HEK293 (cell line): ENCODE measurements around the gene UBA3.

Experiments used
- EGR2 ChIP-seq: fragments of 450-650 bp; formaldehyde crosslinking; IDR thresholded peaks from 2 replicates; pipeline ENCODE4 v1.5.1; 2016; ENCODE audit warnings: low read depth, missing biosample characterization, missing genetic modification characterization
- ZNF202 ChIP-seq: fragments of 450-650 bp; formaldehyde crosslinking; IDR thresholded peaks from 2 replicates; pipeline ENCODE4 v1.5.1; 2016; ENCODE audit warnings: missing biosample characterization, missing genetic modification characterization, borderline replicate concordance
- ZNF214 ChIP-seq: fragments of 450-650 bp; formaldehyde crosslinking; IDR thresholded peaks from 2 replicates; pipeline ENCODE4 v1.5.1; 2017; ENCODE audit warnings: missing biosample characterization, mild to moderate bottlenecking, missing genetic modification characterization, borderline replicate concordance
- ZNF274 ChIP-seq, 2 experiments: fragments of 200-500 bp in 1 of 2; fragments of 450-650 bp in 1 of 2; sonication (Bioruptor generic) in 1 of 2; formaldehyde crosslinking in 1 of 2; IDR thresholded peaks; 2 replicates each; pipeline versions ENCODE4 v1.5.1 to v1.6.1; 2014 to 2016; ENCODE audit warnings: borderline replicate concordance in 1 of 2, inconsistent platforms in 1 of 2, low read length in 1 of 2, missing biosample characterization in 1 of 2, missing genetic modification characterization in 1 of 2
- ZNF501 ChIP-seq: fragments of 450-650 bp; formaldehyde crosslinking; IDR thresholded peaks from 2 replicates; pipeline ENCODE4 v1.5.1; 2016; ENCODE audit warnings: missing biosample characterization, missing genetic modification characterization
- ZNF571 ChIP-seq: fragments of 450-650 bp; formaldehyde crosslinking; IDR thresholded peaks from 2 replicates; pipeline ENCODE4 v1.5.0; 2017; ENCODE audit warnings: missing biosample characterization, missing genetic modification characterization
- ZNF624 ChIP-seq: fragments of 450-650 bp; formaldehyde crosslinking; IDR thresholded peaks from 2 replicates; pipeline ENCODE4 v1.5.1; 2017; ENCODE audit warnings: missing biosample characterization, missing genetic modification characterization
- TF ChIP-seq, protein P1 (sequence below): fragments of 450-650 bp; formaldehyde crosslinking; IDR thresholded peaks from 2 replicates; pipeline ENCODE4 v1.5.1; 2016; ENCODE audit warnings: missing biosample characterization, missing genetic modification characterization
- TF ChIP-seq, protein P2 (sequence below): fragments of 450-650 bp; formaldehyde crosslinking; IDR thresholded peaks from 2 replicates; pipeline ENCODE4 v1.5.1; 2016; ENCODE audit warnings: missing biosample characterization, missing genetic modification characterization
- TF ChIP-seq, protein P3 (sequence below): fragments of 450-650 bp; IDR thresholded peaks from 2 replicates; pipeline ENCODE4 v1.5.1; 2018; ENCODE audit warnings: missing biosample characterization, missing genetic modification characterization
- TF ChIP-seq, protein P4 (sequence below): fragments of 450-650 bp; formaldehyde crosslinking; conservative IDR thresholded peaks from 2 replicates; pipeline ENCODE4 v1.5.1; 2016; ENCODE audit warnings: low read depth, missing biosample characterization, missing genetic modification characterization
- TF ChIP-seq, protein P5 (sequence below): fragments of 450-650 bp; formaldehyde crosslinking; IDR thresholded peaks from 2 replicates; pipeline ENCODE4 v1.5.1; 2016; ENCODE audit warnings: missing biosample characterization, missing genetic modification characterization, borderline replicate concordance
- TF ChIP-seq, protein P6 (sequence below): fragments of 450-650 bp; formaldehyde crosslinking; IDR thresholded peaks from 2 replicates; pipeline ENCODE4 v1.5.1; 2017; ENCODE audit warnings: missing biosample characterization, missing genetic modification characterization
- TF ChIP-seq, protein P7 (sequence below): fragments of 450-650 bp; formaldehyde crosslinking; IDR thresholded peaks from 2 replicates; pipeline ENCODE4 v1.5.1; 2017; ENCODE audit warnings: missing biosample characterization, missing genetic modification characterization

DNA sequence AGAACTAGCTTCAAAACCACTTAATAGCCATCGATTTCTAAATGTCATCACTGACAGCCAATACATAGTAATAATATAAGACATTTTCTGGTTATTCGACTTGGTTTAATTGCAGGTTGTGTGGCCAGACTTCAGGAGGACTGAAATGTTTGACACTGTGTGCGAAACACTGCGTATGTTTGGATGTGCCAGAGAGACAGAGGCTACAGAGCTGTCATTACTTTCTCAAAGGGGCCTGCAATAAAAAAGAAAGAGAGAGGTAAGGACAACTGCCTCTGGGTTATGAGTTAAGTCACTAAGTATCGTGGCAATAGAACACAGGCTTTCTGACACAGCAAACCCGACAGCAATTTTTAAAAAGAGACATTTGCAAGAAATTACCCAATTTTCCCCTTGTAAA lies 41.3 kb upstream of the UBA3 start:
- no peak for TF ChIP-seq ZNF571 (tag by site-specific recombination)
- TF ChIP-seq ZNF501 (tag by site-specific recombination), result no peak
- TF ChIP-seq ZNF214 (tag by site-specific recombination), result no peak
- TF ChIP-seq, protein P1, sequence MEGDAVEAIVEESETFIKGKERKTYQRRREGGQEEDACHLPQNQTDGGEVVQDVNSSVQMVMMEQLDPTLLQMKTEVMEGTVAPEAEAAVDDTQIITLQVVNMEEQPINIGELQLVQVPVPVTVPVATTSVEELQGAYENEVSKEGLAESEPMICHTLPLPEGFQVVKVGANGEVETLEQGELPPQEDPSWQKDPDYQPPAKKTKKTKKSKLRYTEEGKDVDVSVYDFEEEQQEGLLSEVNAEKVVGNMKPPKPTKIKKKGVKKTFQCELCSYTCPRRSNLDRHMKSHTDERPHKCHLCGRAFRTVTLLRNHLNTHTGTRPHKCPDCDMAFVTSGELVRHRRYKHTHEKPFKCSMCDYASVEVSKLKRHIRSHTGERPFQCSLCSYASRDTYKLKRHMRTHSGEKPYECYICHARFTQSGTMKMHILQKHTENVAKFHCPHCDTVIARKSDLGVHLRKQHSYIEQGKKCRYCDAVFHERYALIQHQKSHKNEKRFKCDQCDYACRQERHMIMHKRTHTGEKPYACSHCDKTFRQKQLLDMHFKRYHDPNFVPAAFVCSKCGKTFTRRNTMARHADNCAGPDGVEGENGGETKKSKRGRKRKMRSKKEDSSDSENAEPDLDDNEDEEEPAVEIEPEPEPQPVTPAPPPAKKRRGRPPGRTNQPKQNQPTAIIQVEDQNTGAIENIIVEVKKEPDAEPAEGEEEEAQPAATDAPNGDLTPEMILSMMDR (tag by site-specific recombination), result no peak
- TF ChIP-seq, protein P2, sequence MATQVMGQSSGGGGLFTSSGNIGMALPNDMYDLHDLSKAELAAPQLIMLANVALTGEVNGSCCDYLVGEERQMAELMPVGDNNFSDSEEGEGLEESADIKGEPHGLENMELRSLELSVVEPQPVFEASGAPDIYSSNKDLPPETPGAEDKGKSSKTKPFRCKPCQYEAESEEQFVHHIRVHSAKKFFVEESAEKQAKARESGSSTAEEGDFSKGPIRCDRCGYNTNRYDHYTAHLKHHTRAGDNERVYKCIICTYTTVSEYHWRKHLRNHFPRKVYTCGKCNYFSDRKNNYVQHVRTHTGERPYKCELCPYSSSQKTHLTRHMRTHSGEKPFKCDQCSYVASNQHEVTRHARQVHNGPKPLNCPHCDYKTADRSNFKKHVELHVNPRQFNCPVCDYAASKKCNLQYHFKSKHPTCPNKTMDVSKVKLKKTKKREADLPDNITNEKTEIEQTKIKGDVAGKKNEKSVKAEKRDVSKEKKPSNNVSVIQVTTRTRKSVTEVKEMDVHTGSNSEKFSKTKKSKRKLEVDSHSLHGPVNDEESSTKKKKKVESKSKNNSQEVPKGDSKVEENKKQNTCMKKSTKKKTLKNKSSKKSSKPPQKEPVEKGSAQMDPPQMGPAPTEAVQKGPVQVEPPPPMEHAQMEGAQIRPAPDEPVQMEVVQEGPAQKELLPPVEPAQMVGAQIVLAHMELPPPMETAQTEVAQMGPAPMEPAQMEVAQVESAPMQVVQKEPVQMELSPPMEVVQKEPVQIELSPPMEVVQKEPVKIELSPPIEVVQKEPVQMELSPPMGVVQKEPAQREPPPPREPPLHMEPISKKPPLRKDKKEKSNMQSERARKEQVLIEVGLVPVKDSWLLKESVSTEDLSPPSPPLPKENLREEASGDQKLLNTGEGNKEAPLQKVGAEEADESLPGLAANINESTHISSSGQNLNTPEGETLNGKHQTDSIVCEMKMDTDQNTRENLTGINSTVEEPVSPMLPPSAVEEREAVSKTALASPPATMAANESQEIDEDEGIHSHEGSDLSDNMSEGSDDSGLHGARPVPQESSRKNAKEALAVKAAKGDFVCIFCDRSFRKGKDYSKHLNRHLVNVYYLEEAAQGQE (tag by site-specific recombination), result no peak
- TF ChIP-seq, protein P3, sequence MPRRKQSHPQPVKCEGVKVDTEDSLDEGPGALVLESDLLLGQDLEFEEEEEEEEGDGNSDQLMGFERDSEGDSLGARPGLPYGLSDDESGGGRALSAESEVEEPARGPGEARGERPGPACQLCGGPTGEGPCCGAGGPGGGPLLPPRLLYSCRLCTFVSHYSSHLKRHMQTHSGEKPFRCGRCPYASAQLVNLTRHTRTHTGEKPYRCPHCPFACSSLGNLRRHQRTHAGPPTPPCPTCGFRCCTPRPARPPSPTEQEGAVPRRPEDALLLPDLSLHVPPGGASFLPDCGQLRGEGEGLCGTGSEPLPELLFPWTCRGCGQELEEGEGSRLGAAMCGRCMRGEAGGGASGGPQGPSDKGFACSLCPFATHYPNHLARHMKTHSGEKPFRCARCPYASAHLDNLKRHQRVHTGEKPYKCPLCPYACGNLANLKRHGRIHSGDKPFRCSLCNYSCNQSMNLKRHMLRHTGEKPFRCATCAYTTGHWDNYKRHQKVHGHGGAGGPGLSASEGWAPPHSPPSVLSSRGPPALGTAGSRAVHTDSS, result no peak
- TF ChIP-seq, protein P4, sequence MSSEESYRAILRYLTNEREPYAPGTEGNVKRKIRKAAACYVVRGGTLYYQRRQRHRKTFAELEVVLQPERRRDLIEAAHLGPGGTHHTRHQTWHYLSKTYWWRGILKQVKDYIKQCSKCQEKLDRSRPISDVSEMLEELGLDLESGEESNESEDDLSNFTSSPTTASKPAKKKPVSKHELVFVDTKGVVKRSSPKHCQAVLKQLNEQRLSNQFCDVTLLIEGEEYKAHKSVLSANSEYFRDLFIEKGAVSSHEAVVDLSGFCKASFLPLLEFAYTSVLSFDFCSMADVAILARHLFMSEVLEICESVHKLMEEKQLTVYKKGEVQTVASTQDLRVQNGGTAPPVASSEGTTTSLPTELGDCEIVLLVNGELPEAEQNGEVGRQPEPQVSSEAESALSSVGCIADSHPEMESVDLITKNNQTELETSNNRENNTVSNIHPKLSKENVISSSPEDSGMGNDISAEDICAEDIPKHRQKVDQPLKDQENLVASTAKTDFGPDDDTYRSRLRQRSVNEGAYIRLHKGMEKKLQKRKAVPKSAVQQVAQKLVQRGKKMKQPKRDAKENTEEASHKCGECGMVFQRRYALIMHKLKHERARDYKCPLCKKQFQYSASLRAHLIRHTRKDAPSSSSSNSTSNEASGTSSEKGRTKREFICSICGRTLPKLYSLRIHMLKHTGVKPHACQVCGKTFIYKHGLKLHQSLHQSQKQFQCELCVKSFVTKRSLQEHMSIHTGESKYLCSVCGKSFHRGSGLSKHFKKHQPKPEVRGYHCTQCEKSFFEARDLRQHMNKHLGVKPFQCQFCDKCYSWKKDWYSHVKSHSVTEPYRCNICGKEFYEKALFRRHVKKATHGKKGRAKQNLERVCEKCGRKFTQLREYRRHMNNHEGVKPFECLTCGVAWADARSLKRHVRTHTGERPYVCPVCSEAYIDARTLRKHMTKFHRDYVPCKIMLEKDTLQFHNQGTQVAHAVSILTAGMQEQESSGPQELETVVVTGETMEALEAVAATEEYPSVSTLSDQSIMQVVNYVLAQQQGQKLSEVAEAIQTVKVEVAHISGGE (tag by site-specific recombination), result no peak
- no peak for TF ChIP-seq ZNF274 (IDR thresholded peaks at IDR 0.05; ENCODE audit: low read length)
- TF ChIP-seq ZNF274 (tag by site-specific recombination; IDR thresholded peaks at IDR 0.05; ENCODE audit: borderline replicate concordance), result no peak
- TF ChIP-seq, protein P5, sequence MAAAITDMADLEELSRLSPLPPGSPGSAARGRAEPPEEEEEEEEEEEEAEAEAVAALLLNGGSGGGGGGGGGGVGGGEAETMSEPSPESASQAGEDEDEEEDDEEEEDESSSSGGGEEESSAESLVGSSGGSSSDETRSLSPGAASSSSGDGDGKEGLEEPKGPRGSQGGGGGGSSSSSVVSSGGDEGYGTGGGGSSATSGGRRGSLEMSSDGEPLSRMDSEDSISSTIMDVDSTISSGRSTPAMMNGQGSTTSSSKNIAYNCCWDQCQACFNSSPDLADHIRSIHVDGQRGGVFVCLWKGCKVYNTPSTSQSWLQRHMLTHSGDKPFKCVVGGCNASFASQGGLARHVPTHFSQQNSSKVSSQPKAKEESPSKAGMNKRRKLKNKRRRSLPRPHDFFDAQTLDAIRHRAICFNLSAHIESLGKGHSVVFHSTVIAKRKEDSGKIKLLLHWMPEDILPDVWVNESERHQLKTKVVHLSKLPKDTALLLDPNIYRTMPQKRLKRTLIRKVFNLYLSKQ (tag by site-specific recombination), result no peak
- no peak for TF ChIP-seq ZNF202 (tag by site-specific recombination)
- TF ChIP-seq ZNF624 (tag by site-specific recombination), result no peak
- no peak for TF ChIP-seq EGR2 (tag by site-specific recombination)
- TF ChIP-seq, protein P6, sequence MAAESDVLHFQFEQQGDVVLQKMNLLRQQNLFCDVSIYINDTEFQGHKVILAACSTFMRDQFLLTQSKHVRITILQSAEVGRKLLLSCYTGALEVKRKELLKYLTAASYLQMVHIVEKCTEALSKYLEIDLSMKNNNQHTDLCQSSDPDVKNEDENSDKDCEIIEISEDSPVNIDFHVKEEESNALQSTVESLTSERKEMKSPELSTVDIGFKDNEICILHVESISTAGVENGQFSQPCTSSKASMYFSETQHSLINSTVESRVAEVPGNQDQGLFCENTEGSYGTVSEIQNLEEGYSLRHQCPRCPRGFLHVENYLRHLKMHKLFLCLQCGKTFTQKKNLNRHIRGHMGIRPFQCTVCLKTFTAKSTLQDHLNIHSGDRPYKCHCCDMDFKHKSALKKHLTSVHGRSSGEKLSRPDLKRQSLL (tag by site-specific recombination), result no peak
- TF ChIP-seq, protein P7, sequence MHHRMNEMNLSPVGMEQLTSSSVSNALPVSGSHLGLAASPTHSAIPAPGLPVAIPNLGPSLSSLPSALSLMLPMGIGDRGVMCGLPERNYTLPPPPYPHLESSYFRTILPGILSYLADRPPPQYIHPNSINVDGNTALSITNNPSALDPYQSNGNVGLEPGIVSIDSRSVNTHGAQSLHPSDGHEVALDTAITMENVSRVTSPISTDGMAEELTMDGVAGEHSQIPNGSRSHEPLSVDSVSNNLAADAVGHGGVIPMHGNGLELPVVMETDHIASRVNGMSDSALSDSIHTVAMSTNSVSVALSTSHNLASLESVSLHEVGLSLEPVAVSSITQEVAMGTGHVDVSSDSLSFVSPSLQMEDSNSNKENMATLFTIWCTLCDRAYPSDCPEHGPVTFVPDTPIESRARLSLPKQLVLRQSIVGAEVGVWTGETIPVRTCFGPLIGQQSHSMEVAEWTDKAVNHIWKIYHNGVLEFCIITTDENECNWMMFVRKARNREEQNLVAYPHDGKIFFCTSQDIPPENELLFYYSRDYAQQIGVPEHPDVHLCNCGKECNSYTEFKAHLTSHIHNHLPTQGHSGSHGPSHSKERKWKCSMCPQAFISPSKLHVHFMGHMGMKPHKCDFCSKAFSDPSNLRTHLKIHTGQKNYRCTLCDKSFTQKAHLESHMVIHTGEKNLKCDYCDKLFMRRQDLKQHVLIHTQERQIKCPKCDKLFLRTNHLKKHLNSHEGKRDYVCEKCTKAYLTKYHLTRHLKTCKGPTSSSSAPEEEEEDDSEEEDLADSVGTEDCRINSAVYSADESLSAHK (tag by site-specific recombination), result no peak
